Measurements from ENCODE around the gene CD9.

CD9 gene

GRCh38 chr12:6199531-6200255 lies 507 bp upstream of the CD9 start:
- Mint-ChIP-seq H3K4me3 (peak overlapping the region; percentile 82 to 86 (median 84)), H3K9me3 (no peaks in the 10 kb centered on the region), H3K27ac (peak overlapping the region; percentile 34 to 82 (median 79)), H3K4me1 (peaks cover 62% of the 10 kb centered on the region), H3K27me3 (ENCODE audit: low read depth) (peaks cover 64% of the 10 kb centered on the region), H3K36me3 (ENCODE audit: low read depth) (no peaks in the 10 kb centered on the region)
- TF ChIP-seq CTCF (IDR thresholded peaks at IDR 0.05; ENCODE audit: unreplicated experiment in 3 of 3), result no peak

GRCh38 chr12:6201213-6201608 lies 1.0 kb downstream of the CD9 start:
- Mint-ChIP-seq H3K27me3 (ENCODE audit: low read depth) (peaks cover 52% of the 10 kb centered on the region), H3K9me3 (no peaks in the 10 kb centered on the region)

GRCh38 chr12:6201826-6202225 lies 1.6 kb downstream of the CD9 start:
- H3K27me3 Mint-ChIP-seq (ENCODE audit: low read depth), result peaks cover 52% of the 10 kb centered on the region
- no peak for TF ChIP-seq CTCF (IDR thresholded peaks at IDR 0.05; ENCODE audit: unreplicated experiment in 3 of 3)
- H3K27ac Mint-ChIP-seq, result no peak overlapping the region
- peak overlapping the region in 2 of 3 experiments; percentile 67 to 77 for H3K4me3 Mint-ChIP-seq
- peaks cover 69% of the 10 kb centered on the region for H3K4me1 Mint-ChIP-seq
- no peaks in the 10 kb centered on the region for H3K9me3 Mint-ChIP-seq
- no peaks in the 10 kb centered on the region for H3K36me3 Mint-ChIP-seq (ENCODE audit: low read depth)

More at GRCh38 chr12:6201213-6201608, 1.0 kb downstream of the CD9 start:
- peak overlapping the region in 2 of 3 experiments; percentile 19 to 69 for H3K27ac Mint-ChIP-seq
- peak overlapping the region; percentile 68 to 85 (median 77) for H3K4me3 Mint-ChIP-seq
- H3K36me3 Mint-ChIP-seq (ENCODE audit: low read depth), result no peaks in the 10 kb centered on the region
- TF ChIP-seq CTCF (IDR thresholded peaks at IDR 0.05; ENCODE audit: unreplicated experiment in 3 of 3), result no peak
- H3K4me1 Mint-ChIP-seq, result peaks cover 64% of the 10 kb centered on the region

- Mint-ChIP-seq H3K9me3 (no peaks in the 10 kb centered on the region), H3K27me3 (ENCODE audit: low read depth) (peaks cover 52% of the 10 kb centered on the region), H3K36me3 (ENCODE audit: low read depth) (no peaks in the 10 kb centered on the region), H3K27ac (peak overlapping the region in 2 of 3 experiments; percentile 14 to 24), H3K4me1 (peaks cover 74% of the 10 kb centered on the region), H3K4me3 (peak overlapping the region; percentile 48 to 77 (median 67))
- no peak for TF ChIP-seq CTCF (IDR thresholded peaks at IDR 0.05; ENCODE audit: unreplicated experiment in 3 of 3)
These were observed 2.1 kb downstream of the CD9 start for GRCh38 chr12:6202304-6202703.

GRCh38 chr12:6202846-6203245 lies 2.6 kb downstream of the CD9 start:
- Mint-ChIP-seq H3K9me3 (no peaks in the 10 kb centered on the region), H3K36me3 (ENCODE audit: low read depth) (no peaks in the 10 kb centered on the region), H3K4me3 (peak overlapping the region in 2 of 3 experiments; percentile 16 to 67), H3K27ac (peak overlapping the region in 2 of 3 experiments; percentile 14 to 24), H3K4me1 (peaks cover 75% of the 10 kb centered on the region), H3K27me3 (ENCODE audit: low read depth) (peaks cover 50% of the 10 kb centered on the region)
- TF ChIP-seq CTCF (IDR thresholded peaks at IDR 0.05; ENCODE audit: unreplicated experiment in 3 of 3), result no peak

- H3K4me1 Mint-ChIP-seq, result peaks cover 67% of the 10 kb centered on the region
- H3K4me3 Mint-ChIP-seq, result no peak overlapping the region
- peaks cover 44% of the 10 kb centered on the region for H3K27me3 Mint-ChIP-seq (ENCODE audit: low read depth)
- no peaks in the 10 kb centered on the region for H3K36me3 Mint-ChIP-seq (ENCODE audit: low read depth)
- H3K9me3 Mint-ChIP-seq, result no peaks in the 10 kb centered on the region
- TF ChIP-seq CTCF (IDR thresholded peaks at IDR 0.05; ENCODE audit: unreplicated experiment in 3 of 3), result no peak
- peak overlapping the region in 1 of 3 experiments; percentile 14 for H3K27ac Mint-ChIP-seq
These were observed 3.4 kb downstream of the CD9 start for GRCh38 chr12:6203601-6204000.

Measured in nephron (organoid).